ENCODE measurements around the gene CRYAB. TPM values are rescaled to one million over a fixed set of nuclear protein-coding genes. Genes with fewer than 3 reads are reported as not detected.
"Not testable (repeated sequence)": the region's sequence is repeated elsewhere in the genome, so short reads cannot be mapped to it uniquely, and the experiment has no call there.

The CRYAB gene
- total RNA-seq, 1 experiment from 2014 or later: not detected

DNA sequence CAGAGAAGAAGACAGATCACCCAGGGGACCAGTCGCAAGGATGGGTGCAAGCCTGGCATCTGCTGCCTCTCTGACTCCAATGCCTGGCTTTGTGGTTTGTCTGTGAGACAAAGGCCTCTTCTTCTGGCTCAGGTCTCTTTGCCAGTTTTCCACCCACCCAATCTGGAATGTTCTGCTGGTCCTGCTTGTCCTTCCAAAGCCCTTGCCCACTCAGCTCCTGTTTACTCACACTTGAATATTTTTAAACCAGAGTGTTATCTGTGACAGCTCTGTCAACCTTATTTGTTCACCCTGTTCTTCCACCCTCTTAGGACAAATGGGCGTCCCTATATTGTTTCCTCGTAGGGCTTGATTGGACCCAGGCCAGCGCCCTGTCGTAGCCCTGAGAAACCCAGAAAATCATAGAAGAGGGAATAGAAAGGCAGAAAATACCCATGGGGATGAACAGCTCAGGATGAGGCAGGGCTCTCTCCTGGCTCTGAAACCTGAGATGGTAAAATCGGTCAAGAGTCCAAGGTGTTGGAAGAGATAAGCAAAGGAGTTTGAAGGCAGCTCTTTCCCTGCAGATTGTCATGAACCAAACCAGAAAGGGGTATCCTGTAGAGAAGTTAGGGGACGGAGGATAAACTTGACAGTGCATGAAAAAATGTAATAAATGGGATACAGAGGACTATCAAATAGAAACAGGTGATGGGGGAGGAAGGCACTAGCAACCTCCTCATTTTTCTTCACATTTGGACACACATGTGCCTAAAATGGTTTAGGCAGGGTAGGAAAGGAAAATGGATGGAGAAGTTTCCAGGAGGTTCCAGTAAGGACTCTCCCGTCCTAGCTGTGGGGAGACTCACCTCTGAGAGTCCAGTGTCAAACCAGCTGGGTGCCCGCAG is 651 bp downstream of the CRYAB start:
- no peaks in the 10 kb centered on the region for H3K27me3 ChIP-seq (ENCODE audit: low read length)
- H3K9ac ChIP-seq (ENCODE audit: low read length): no peak overlapping the region
- H3K4me2 ChIP-seq (ENCODE audit: low read depth, low read length, poor library complexity, severe bottlenecking): no peak overlapping the region
- no peaks in the 10 kb centered on the region for H4K20me1 ChIP-seq (ENCODE audit: insufficient read depth, low read depth, low read length)
- no peaks in the 10 kb centered on the region for H3K9me3 ChIP-seq (ENCODE audit: low read length)
- H3K79me2 ChIP-seq (ENCODE audit: low read length): no peaks in the 10 kb centered on the region
- H3K36me3 ChIP-seq (ENCODE audit: insufficient read depth, low read length): no peaks in the 10 kb centered on the region
- no peak overlapping the region for H3K27ac ChIP-seq (ENCODE audit: low read length)
- no peaks in the 10 kb centered on the region for H3K4me1 ChIP-seq (ENCODE audit: low read length)
- no peak overlapping the region for H2AFZ ChIP-seq (ENCODE audit: low read length)
- no peaks in the 10 kb centered on the region for H3K9me2 ChIP-seq (replicated peaks; ENCODE audit: insufficient read depth, low read length)
- no peak for DNase-seq
- no peak overlapping the region for H3K4me3 ChIP-seq (ENCODE audit: low read length)

DNA sequence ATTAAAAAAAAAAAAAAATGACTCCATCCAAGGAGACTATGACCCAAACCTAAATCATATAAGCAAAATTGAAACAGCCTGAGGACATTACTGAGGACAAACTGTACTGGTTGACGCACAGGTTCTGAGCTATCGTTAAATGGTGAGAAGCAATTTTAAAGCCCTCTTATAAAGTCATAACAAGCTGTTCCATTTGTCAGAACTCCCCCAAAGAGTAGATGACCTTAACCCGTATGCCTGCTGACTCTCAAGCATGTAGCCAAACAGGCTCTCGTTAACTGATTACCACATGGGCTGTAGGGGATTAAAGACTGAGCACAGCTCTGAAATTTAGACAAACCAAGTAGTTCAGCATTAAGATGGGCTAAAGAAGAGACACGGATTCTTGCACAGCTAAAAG is 2.2 kb downstream of the CRYAB start:
- Histone ChIP-seq H2AFZ (ENCODE audit: low read length) (no peak overlapping the region), H3K9me3 (ENCODE audit: low read length) (no peaks in the 10 kb centered on the region), H3K27ac (ENCODE audit: low read length) (no peak overlapping the region), H3K4me3 (ENCODE audit: low read length) (no peak overlapping the region), H3K4me1 (ENCODE audit: low read length) (no peaks in the 10 kb centered on the region), H3K9ac (ENCODE audit: low read length) (no peak overlapping the region), H3K9me2 (replicated peaks; ENCODE audit: insufficient read depth, low read length) (no peaks in the 10 kb centered on the region), H4K20me1 (ENCODE audit: insufficient read depth, low read depth, low read length) (no peaks in the 10 kb centered on the region), H3K36me3 (ENCODE audit: insufficient read depth, low read length) (no peaks in the 10 kb centered on the region), H3K27me3 (ENCODE audit: low read length) (no peaks in the 10 kb centered on the region), H3K79me2 (ENCODE audit: low read length) (no peaks in the 10 kb centered on the region), H3K4me2 (ENCODE audit: low read depth, low read length, poor library complexity, severe bottlenecking) (no peak overlapping the region)
- DNase-seq: no peak

DNA sequence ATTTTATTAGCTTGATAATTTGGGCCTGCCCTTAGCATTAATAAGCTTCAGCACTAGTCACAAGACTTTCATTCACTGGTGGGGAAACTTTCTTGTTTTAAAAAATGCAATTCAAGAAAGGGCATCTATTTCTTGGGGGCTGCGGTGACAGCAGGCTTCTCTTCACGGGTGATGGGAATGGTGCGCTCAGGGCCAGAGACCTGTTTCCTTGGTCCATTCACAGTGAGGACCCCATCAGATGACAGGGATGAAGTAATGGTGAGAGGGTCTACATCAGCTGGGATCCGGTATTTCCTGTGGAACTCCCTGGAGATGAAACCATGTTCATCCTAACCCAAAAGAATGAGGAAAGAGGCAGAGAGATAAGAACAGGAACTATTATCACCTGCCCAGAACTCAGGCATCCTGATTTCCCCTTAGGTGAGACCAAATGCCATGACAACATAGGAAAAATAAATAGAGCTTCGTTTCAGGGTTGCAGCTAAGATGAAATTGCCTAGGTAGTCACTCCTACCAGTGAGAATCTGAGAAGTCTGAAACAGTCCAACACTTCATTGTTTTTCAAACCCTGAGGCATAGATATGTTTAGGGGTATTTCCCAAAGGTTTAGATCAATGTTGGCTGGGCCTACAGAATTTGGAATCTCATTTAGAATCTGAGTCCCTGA is 2.8 kb downstream of the CRYAB start:
- H4K20me1 ChIP-seq (ENCODE audit: insufficient read depth, low read depth, low read length): no peaks in the 10 kb centered on the region
- H3K4me2 ChIP-seq (ENCODE audit: low read depth, low read length, poor library complexity, severe bottlenecking): no peak overlapping the region
- H3K9ac ChIP-seq (ENCODE audit: low read length): no peak overlapping the region
- no peak overlapping the region for H3K4me3 ChIP-seq (ENCODE audit: low read length)
- DNase-seq: no peak
- H3K79me2 ChIP-seq (ENCODE audit: low read length): no peaks in the 10 kb centered on the region
- H3K27me3 ChIP-seq (ENCODE audit: low read length): no peaks in the 10 kb centered on the region
- H3K4me1 ChIP-seq (ENCODE audit: low read length): no peaks in the 10 kb centered on the region
- H3K36me3 ChIP-seq (ENCODE audit: insufficient read depth, low read length): no peaks in the 10 kb centered on the region
- H2AFZ ChIP-seq (ENCODE audit: low read length): no peak overlapping the region
- no peak overlapping the region for H3K27ac ChIP-seq (ENCODE audit: low read length)
- H3K9me2 ChIP-seq (replicated peaks; ENCODE audit: insufficient read depth, low read length): no peaks in the 10 kb centered on the region
- no peaks in the 10 kb centered on the region for H3K9me3 ChIP-seq (ENCODE audit: low read length)

DNA sequence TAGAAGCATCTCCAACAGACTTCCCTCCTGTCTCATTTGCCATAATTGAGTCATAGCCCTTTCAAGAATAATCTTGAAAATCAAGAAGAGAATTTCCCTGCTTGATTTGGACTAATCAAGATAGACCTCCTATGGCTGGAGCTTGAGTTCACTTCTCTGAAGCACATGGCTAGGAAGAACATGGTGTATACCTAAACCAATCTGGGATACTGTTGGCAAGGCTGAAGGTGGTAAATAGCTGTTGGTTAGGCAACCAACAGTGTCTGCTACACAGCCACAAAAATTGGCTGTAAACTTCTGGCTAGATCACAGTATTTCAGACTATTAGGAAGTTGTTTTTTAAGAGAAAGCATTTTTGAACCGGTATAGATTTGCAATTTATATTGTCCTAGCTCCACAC is 4.9 kb downstream of the CRYAB start:
- no peaks in the 10 kb centered on the region for H3K9me3 ChIP-seq (ENCODE audit: low read length)
- no peaks in the 10 kb centered on the region for H3K9me2 ChIP-seq (replicated peaks; ENCODE audit: insufficient read depth, low read length)
- no peaks in the 10 kb centered on the region for H3K79me2 ChIP-seq (ENCODE audit: low read length)
- no peaks in the 10 kb centered on the region for H4K20me1 ChIP-seq (ENCODE audit: insufficient read depth, low read depth, low read length)
- no peaks in the 10 kb centered on the region for H3K4me1 ChIP-seq (ENCODE audit: low read length)
- H3K27me3 ChIP-seq (ENCODE audit: low read length): no peaks in the 10 kb centered on the region
- H3K9ac ChIP-seq (ENCODE audit: low read length): no peak overlapping the region
- no peak overlapping the region for H3K4me3 ChIP-seq (ENCODE audit: low read length)
- no peak overlapping the region for H2AFZ ChIP-seq (ENCODE audit: low read length)
- no peaks in the 10 kb centered on the region for H3K36me3 ChIP-seq (ENCODE audit: insufficient read depth, low read length)
- no peak overlapping the region for H3K4me2 ChIP-seq (ENCODE audit: low read depth, low read length, poor library complexity, severe bottlenecking)
- no peak overlapping the region for H3K27ac ChIP-seq (ENCODE audit: low read length)
- DNase-seq: no peak

DNA sequence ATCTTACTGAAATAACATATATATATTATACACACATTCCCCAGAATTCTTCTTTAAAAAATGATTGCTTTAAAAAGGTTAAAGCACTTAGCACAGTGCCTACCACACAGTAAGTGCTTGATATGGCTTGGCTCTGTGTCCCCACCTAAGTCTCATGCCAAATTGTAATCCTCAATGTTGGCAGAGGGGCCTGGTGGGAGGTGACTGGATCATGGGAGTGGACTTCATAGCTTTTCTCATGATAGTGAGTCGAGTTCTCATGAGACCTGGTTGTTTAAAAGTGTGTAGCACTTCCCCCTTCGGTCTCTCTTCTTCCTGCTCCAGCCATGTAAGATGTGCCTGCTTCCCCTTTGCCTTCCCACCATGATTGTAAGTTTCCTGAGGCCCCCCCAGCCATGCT is 6.2 kb downstream of the CRYAB start:
- Histone ChIP-seq H3K4me1 (ENCODE audit: low read length) (no peaks in the 10 kb centered on the region), H3K79me2 (ENCODE audit: low read length) (no peaks in the 10 kb centered on the region), H3K9me3 (ENCODE audit: low read length) (no peaks in the 10 kb centered on the region), H3K4me3 (ENCODE audit: low read length) (no peak overlapping the region), H3K9me2 (replicated peaks; ENCODE audit: insufficient read depth, low read length) (no peaks in the 10 kb centered on the region), H2AFZ (ENCODE audit: low read length) (no peak overlapping the region), H3K9ac (ENCODE audit: low read length) (no peak overlapping the region), H3K27me3 (ENCODE audit: low read length) (no peaks in the 10 kb centered on the region), H3K36me3 (ENCODE audit: insufficient read depth, low read length) (no peaks in the 10 kb centered on the region), H4K20me1 (ENCODE audit: insufficient read depth, low read depth, low read length) (no peaks in the 10 kb centered on the region), H3K4me2 (ENCODE audit: low read depth, low read length, poor library complexity, severe bottlenecking) (no peak overlapping the region), H3K27ac (ENCODE audit: low read length) (no peak overlapping the region)
- DNase-seq: no peak

DNA sequence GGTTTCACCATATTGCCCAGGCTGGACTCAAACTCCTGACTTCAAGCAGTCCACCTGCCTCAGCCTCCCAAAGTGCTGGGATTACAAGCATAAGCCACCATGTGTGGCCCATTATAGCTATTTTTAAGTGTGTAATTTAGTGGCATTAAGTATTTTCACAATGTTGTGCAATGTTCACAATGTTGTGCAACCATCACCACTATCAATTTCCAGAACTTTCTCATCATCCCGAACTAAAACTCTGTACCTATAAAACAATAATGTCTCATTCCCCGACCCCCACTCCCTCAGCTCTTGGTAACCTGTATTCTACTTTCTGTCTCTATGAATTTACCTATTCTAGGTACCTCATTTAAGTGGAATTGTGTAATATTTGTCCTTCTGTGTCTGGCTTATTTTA is 24.7 kb downstream of the CRYAB start:
- H3K79me2 ChIP-seq (ENCODE audit: low read length): no peaks in the 10 kb centered on the region
- H3K36me3 ChIP-seq (ENCODE audit: insufficient read depth, low read length): no peaks in the 10 kb centered on the region
- no peak overlapping the region for H3K4me2 ChIP-seq (ENCODE audit: low read depth, low read length, poor library complexity, severe bottlenecking)
- H3K27ac ChIP-seq (ENCODE audit: low read length): no peak overlapping the region
- H3K9ac ChIP-seq (ENCODE audit: low read length): no peak overlapping the region
- no peaks in the 10 kb centered on the region for H3K27me3 ChIP-seq (ENCODE audit: low read length)
- H3K4me1 ChIP-seq (ENCODE audit: low read length): no peaks in the 10 kb centered on the region
- DNase-seq: no peak
- no peaks in the 10 kb centered on the region for H3K9me3 ChIP-seq (ENCODE audit: low read length)
- no peaks in the 10 kb centered on the region for H4K20me1 ChIP-seq (ENCODE audit: insufficient read depth, low read depth, low read length)
- no peak overlapping the region for H3K4me3 ChIP-seq (ENCODE audit: low read length)
- H3K9me2 ChIP-seq (replicated peaks; ENCODE audit: insufficient read depth, low read length): no peaks in the 10 kb centered on the region
- H2AFZ ChIP-seq (ENCODE audit: low read length): no peak overlapping the region

DNA sequence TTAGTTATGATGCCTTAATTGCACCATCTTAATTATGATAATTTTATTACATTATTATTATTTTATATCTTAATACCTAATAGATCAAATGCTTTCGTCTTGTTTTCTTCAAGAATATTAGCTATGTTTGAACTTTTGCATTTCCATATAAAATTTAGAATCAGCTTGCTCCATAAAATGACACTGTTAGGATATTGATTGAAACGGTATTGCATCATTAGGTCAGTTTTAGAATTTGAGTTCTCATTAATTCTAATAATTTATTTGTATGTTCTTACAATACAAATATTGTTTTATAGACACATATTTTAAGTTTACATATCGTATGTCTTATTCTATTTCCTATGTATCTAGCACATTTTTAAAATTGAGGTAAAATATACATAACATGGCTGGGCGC is 25.5 kb downstream of the CRYAB start:
- Histone ChIP-seq H3K4me1 (ENCODE audit: low read length) (no peaks in the 10 kb centered on the region), H3K9me3 (ENCODE audit: low read length) (no peaks in the 10 kb centered on the region), H3K4me2 (ENCODE audit: low read depth, low read length, poor library complexity, severe bottlenecking) (no peak overlapping the region), H3K9me2 (replicated peaks; ENCODE audit: insufficient read depth, low read length) (no peaks in the 10 kb centered on the region), H3K4me3 (ENCODE audit: low read length) (no peak overlapping the region), H4K20me1 (ENCODE audit: insufficient read depth, low read depth, low read length) (no peaks in the 10 kb centered on the region), H3K27ac (ENCODE audit: low read length) (no peak overlapping the region), H2AFZ (ENCODE audit: low read length) (no peak overlapping the region), H3K79me2 (ENCODE audit: low read length) (no peaks in the 10 kb centered on the region), H3K27me3 (ENCODE audit: low read length) (no peaks in the 10 kb centered on the region), H3K9ac (ENCODE audit: low read length) (no peak overlapping the region), H3K36me3 (ENCODE audit: insufficient read depth, low read length) (no peaks in the 10 kb centered on the region)
- DNase-seq: no peak

DNA sequence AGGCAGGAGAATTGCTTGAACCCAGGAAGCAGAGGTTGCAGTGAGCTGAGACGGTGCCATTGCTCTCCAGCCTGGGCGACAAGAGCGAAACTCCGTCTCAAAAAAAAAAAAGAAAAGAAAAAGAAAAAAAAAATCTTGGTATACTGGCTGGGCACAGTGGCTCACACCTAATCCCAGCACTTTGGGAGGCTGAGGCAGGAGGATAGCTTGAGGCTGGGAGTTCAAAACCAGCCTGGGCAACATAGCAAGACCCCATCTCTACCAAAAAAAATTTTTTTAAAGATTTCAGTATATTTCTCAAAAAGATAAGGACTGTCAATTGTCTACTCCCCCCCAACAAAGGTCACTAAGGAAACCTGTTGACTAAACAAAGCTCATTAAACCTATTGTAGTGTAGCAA is 26.5 kb downstream of the CRYAB start:
- not testable (repeated sequence) for H3K9me3 ChIP-seq (ENCODE audit: low read length); H3K27ac ChIP-seq (ENCODE audit: low read length); H3K36me3 ChIP-seq (ENCODE audit: insufficient read depth, low read length); H2AFZ ChIP-seq (ENCODE audit: low read length); H3K9ac ChIP-seq (ENCODE audit: low read length); H3K4me2 ChIP-seq (ENCODE audit: low read depth, low read length, poor library complexity, severe bottlenecking); H3K9me2 ChIP-seq (replicated peaks; ENCODE audit: insufficient read depth, low read length); H3K4me3 ChIP-seq (ENCODE audit: low read length); DNase-seq; H3K27me3 ChIP-seq (ENCODE audit: low read length); H3K4me1 ChIP-seq (ENCODE audit: low read length); H4K20me1 ChIP-seq (ENCODE audit: insufficient read depth, low read depth, low read length); H3K79me2 ChIP-seq (ENCODE audit: low read length)

Measured in Karpas-422 (cell line).